Measurements from ENCODE around the gene BANF1.
"Not testable (repeated sequence)": the region's sequence is repeated elsewhere in the genome, so short reads cannot be mapped to it uniquely, and the experiment has no call there.

Gene BANF1

DNA sequence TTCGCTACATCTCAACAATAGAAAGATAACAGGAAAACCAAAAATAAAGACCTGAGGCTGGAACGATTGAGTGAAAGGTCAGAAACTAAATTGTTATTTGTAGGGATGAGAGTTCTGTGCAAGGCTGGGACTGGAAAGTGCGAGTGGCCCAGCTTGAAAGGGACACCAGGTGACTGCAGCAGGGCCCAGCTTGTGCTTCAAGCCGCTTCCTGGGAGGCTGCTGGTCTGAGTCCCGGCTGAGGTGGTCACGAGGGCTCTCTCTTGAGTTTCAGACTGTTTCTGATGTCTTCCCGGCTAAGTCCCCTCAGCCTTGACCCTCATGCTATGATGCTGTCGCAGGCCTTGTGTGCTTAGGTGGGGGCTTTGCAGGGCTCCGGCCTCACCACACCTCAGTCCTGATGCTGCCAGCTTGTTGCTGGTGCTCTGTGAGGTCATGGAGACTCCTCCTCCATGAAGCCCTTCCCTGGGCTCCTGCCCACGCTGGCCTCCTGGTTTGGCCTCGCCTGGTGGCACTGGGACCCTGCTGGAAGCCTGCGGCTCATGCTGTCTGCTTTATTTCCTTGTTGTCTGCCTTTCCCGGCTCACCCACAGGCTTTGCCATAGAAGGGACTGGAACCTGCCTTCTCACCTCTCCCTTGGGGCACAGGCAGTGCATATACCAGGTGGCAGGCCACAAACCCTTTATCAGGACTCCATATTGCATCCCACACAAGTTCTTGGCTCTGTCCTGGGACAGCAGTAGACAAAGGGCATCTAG lies 4.0 kb downstream of the BANF1 start:
- H3K4me3 ChIP-seq (ENCODE audit: low read depth, low read length), result no peak overlapping the region
- no peak for DNase-seq (ENCODE audit: low read depth)
- TF ChIP-seq, protein P1, sequence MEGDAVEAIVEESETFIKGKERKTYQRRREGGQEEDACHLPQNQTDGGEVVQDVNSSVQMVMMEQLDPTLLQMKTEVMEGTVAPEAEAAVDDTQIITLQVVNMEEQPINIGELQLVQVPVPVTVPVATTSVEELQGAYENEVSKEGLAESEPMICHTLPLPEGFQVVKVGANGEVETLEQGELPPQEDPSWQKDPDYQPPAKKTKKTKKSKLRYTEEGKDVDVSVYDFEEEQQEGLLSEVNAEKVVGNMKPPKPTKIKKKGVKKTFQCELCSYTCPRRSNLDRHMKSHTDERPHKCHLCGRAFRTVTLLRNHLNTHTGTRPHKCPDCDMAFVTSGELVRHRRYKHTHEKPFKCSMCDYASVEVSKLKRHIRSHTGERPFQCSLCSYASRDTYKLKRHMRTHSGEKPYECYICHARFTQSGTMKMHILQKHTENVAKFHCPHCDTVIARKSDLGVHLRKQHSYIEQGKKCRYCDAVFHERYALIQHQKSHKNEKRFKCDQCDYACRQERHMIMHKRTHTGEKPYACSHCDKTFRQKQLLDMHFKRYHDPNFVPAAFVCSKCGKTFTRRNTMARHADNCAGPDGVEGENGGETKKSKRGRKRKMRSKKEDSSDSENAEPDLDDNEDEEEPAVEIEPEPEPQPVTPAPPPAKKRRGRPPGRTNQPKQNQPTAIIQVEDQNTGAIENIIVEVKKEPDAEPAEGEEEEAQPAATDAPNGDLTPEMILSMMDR (IDR thresholded peaks at IDR 0.05; ENCODE audit: low read depth, low read length), result no peak
- no peak for TF ChIP-seq POLR2A (IDR thresholded peaks at IDR 0.05; ENCODE audit: extremely low read depth, insufficient read length)
- TF ChIP-seq MYC (IDR thresholded peaks at IDR 0.05; ENCODE audit: low read depth, low read length), result no peak
- TF ChIP-seq, protein P2, sequence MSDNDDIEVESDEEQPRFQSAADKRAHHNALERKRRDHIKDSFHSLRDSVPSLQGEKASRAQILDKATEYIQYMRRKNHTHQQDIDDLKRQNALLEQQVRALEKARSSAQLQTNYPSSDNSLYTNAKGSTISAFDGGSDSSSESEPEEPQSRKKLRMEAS (IDR thresholded peaks at IDR 0.05; ENCODE audit: low read depth, low read length), result no peak

DNA sequence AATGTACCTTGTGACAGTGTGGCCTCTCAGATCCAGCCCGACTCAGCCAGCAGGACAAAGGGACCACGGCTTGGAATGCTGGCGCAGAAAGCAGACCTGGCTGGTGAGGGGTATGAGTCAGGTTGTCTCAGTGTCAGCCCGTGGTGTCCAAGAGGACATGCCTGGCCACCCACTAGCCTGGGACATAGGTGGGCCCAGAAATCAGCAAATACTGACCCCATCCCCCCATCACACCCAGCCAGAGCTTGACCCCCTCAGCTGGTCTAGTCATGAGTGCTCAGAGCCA lies 4.5 kb downstream of the BANF1 start:
- H3K4me3 ChIP-seq (ENCODE audit: low read depth, low read length), result no peak overlapping the region
- TF ChIP-seq, protein P2 (IDR thresholded peaks at IDR 0.05; ENCODE audit: low read depth, low read length), result no peak
- TF ChIP-seq, protein P1 (IDR thresholded peaks at IDR 0.05; ENCODE audit: low read depth, low read length), result no peak
- no peak for TF ChIP-seq POLR2A (IDR thresholded peaks at IDR 0.05; ENCODE audit: extremely low read depth, insufficient read length)
- no peak for TF ChIP-seq MYC (IDR thresholded peaks at IDR 0.05; ENCODE audit: low read depth, low read length)
- no peak for DNase-seq (ENCODE audit: low read depth)

DNA sequence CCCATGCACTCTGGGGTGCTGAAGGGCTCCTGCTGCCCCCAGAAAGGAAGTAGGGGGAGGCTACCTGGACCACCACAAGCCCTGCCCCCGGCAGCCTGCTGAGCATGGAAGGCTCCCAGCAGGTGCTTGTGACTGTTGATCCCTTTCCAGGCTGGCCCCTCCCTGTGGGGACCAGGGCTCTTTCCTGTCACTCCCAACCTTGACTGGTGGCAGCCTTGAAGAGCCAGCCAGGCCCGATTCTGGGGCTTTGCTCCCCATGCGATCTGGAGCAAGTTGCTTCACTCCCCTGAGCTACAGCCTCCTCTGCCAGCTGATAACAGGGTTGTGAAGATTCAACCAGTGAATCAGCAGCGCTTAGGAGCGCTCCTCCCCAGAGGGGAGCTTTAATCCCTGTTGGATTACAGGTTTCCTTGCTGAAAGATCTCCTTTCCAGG lies 4.9 kb downstream of the BANF1 start:
- no peak overlapping the region for H3K4me3 ChIP-seq (ENCODE audit: low read depth, low read length)
- TF ChIP-seq MYC (IDR thresholded peaks at IDR 0.05; ENCODE audit: low read depth, low read length), result no peak
- DNase-seq (ENCODE audit: low read depth), result peak; percentile 32

DNA sequence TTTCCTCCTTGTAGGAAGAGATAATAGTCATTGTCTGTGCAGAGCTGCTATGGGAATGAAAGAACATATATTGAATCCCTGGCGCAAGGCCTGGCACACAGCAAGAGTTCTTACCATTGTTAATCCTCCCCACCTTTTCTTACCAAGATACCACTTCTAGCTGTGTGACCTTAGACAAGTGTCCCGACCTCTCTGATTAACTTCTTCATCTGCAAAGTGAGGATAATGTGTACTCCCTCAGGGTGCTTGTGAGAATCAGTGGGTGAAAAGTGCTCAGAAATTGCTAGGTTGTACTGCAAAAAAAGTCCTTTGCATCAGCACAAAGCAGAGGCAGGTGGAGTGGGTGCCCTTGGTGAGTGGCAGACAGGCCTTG lies 5.8 kb downstream of the BANF1 start:
- TF ChIP-seq, protein P1 (IDR thresholded peaks at IDR 0.05; ENCODE audit: low read depth, low read length), result no peak
- TF ChIP-seq MYC (IDR thresholded peaks at IDR 0.05; ENCODE audit: low read depth, low read length) (no peak), POLR2A (IDR thresholded peaks at IDR 0.05; ENCODE audit: extremely low read depth, insufficient read length) (no peak)
- TF ChIP-seq, protein P2 (IDR thresholded peaks at IDR 0.05; ENCODE audit: low read depth, low read length), result no peak
- DNase-seq (ENCODE audit: low read depth), result no peak
- H3K4me3 ChIP-seq (ENCODE audit: low read depth, low read length), result no peak overlapping the region

DNA sequence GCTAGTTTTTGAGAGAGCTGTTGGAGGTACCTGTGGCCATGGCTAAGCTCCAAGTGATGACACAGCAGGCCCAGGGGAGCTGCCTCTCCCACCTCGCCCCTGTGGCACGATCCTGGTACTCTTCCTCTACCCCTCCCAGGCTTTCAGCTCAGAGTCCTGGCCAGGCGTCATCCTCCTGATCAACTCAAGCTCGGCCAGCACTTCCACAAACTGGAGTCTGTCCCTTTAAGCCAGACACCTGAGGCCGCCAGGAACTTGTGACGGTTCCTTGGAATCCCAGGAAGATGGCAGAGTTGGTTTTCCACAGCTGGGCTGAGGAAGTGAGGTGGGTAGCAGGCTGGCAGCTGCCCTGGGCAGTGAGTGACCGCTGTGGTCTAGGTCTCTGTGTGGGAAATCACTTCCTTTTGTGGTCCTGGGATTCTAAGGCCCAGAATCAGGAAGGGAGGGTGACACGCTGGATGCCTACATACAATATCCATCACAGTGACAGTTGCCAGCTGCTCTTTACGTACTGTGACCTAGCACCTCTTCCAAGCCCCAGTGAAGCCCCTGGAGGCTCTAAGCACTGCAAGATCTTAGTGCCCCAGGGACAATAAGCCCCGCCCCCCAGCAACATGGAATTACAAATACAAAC lies 6.3 kb downstream of the BANF1 start:
- TF ChIP-seq POLR2A (IDR thresholded peaks at IDR 0.05; ENCODE audit: extremely low read depth, insufficient read length) (no peak), MYC (IDR thresholded peaks at IDR 0.05; ENCODE audit: low read depth, low read length) (no peak)
- TF ChIP-seq, protein P1 (IDR thresholded peaks at IDR 0.05; ENCODE audit: low read depth, low read length), result no peak
- TF ChIP-seq, protein P2 (IDR thresholded peaks at IDR 0.05; ENCODE audit: low read depth, low read length), result no peak
- peak; percentile 33 for DNase-seq (ENCODE audit: low read depth)
- H3K4me3 ChIP-seq (ENCODE audit: low read depth, low read length), result no peak overlapping the region

DNA sequence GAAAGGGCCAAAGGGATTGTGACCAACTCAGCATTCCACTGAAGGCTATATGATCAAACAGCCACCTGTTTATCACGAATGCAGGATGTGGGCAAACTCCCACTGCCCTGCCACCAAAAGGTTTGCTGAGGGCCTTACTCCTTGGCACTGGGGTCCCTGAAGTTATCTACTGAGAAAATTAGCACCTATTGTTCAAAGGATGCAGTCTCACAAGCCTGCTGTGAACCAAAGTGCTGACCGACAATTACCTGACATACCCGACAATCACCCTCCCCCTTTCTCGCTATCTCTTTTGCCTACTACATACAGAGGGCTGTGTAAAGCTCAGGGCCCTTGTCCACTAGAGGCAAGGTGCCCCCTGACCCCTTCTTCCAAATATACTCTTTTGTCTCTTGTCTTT lies 7.7 kb downstream of the BANF1 start:
- not testable (repeated sequence) for H3K4me3 ChIP-seq (ENCODE audit: low read depth, low read length); DNase-seq (ENCODE audit: low read depth)

Data from NB4 (cell line).